Colonic mucosa (tissue), 4 donors: ENCODE measurements around the gene GCNT2. TPM values are rescaled to one million over a fixed set of nuclear protein-coding genes. Genes with fewer than 3 reads are reported as not detected.

Experiments used
- DNase-seq: peaks from one replicate; pipeline ENCODE4 v3.0.0-alpha.2; 2020
- H3K27ac ChIP-seq: fragments of 200-600 bp; one replicate; pipeline ENCODE4 v1.8.0; 2021
- H3K27me3 ChIP-seq: fragments of 200-600 bp; one replicate; pipeline ENCODE4 v1.8.0; 2021
- H3K36me3 ChIP-seq: fragments of 200-600 bp; one replicate; pipeline ENCODE4 v1.8.0; 2021
- H3K4me1 ChIP-seq: fragments of 200-600 bp; one replicate; pipeline ENCODE4 v1.8.0; 2021; ENCODE audit warnings: mild to moderate bottlenecking
- H3K4me3 ChIP-seq: fragments of 200-600 bp; one replicate; pipeline ENCODE4 v1.8.0; 2021
- H3K9ac ChIP-seq, 2 donors: one replicate each; pipeline ENCODE4 v1.7.0; 2013; ENCODE audit warnings: control low read depth in 2 of 2, low read depth in 2 of 2, low read length in 2 of 2
- H3K9me3 ChIP-seq: fragments of 200-600 bp; one replicate; pipeline ENCODE4 v1.8.0; 2021
- intact Hi-C: fragments of 100-400 bp; cut with DNase I; formaldehyde crosslinking; loops from one replicate; pipeline ENCODE4 v1.14.1; 2022
- total RNA-seq, 2 donors: library from RNA; stranded (reverse); fragmentation: NEBNext Ultra II Directional in 1 of 2; extraction: Animal tissue kit (Norgen Biotek cat#: 25700) in 1 of 2; gene quantifications; one replicate each; pipeline ENCODE4 v1.2.1, GENCODE V29; 2021
- TF ChIP-seq, protein P1 (sequence below): fragments of 200-600 bp; IDR thresholded peaks from one replicate; pipeline ENCODE4 v1.8.0; 2022; ENCODE audit warnings: antibody characterized with exemption, mild to moderate bottlenecking
- donor health status: healthy.
- donor health status: DM: no; HTN: no; CAD: no.
- donor health status: DM: no; HTN: no; CAD: no.

Gene GCNT2
- total RNA-seq, 2 donors from 2014 or later, result 9.8 to 9.9 TPM

DNA sequence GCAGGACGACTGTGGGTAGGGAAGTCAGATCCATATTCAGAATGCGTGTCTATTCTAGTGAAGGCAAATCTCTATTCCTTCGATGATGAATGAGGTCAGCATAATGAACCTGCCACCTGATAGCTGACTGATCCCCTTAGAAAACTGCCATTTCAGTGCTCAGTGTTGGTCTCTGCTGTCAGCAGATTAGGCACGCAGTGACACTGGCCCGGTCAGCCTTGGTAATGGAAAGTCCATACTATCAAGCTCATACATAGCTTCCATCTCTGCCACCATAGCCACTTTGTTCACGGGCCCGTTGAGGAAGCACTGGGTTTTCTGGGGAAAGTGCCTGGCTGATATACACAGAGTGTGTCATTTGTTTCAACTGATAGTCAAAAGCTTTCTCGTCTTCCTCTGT, 119.3 kb downstream of the GCNT2 start:
- DNase-seq, result no peak
- TF ChIP-seq, protein P1, sequence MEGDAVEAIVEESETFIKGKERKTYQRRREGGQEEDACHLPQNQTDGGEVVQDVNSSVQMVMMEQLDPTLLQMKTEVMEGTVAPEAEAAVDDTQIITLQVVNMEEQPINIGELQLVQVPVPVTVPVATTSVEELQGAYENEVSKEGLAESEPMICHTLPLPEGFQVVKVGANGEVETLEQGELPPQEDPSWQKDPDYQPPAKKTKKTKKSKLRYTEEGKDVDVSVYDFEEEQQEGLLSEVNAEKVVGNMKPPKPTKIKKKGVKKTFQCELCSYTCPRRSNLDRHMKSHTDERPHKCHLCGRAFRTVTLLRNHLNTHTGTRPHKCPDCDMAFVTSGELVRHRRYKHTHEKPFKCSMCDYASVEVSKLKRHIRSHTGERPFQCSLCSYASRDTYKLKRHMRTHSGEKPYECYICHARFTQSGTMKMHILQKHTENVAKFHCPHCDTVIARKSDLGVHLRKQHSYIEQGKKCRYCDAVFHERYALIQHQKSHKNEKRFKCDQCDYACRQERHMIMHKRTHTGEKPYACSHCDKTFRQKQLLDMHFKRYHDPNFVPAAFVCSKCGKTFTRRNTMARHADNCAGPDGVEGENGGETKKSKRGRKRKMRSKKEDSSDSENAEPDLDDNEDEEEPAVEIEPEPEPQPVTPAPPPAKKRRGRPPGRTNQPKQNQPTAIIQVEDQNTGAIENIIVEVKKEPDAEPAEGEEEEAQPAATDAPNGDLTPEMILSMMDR, result no peak
- no peaks in the 10 kb centered on the region for H3K27me3 ChIP-seq
- no peak overlapping the region for H3K4me3 ChIP-seq
- H3K9ac ChIP-seq, result no peak overlapping the region
- intact Hi-C loops, result no loop called here
- no peak overlapping the region for H3K27ac ChIP-seq
- no peaks in the 10 kb centered on the region for H3K9me3 ChIP-seq
- no peaks in the 10 kb centered on the region for H3K4me1 ChIP-seq
- no peaks in the 10 kb centered on the region for H3K36me3 ChIP-seq

DNA sequence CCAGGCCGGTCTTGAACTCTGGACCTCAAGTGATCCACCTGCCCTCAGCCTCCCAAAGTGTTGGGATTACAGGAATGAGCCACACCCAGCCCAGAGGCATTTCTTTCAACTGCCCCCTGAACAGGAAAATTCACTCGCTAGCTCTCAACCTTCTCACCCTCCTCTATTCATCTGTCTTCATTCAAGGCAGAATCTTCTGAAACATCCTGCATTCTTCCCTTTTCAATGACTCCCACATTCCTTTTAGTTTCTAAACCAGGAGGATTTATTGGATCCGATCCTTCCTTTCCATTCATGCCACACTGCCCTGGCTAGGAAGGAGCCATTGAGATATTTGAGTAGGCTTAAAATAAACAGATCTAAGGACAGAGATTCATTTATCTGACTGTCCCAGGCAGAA, 120.4 kb downstream of the GCNT2 start:
- Histone ChIP-seq H3K9ac (no peak overlapping the region), H3K4me3 (no peak overlapping the region), H3K36me3 (no peaks in the 10 kb centered on the region), H3K4me1 (no peaks in the 10 kb centered on the region), H3K27me3 (no peaks in the 10 kb centered on the region), H3K27ac (no peak overlapping the region), H3K9me3 (no peaks in the 10 kb centered on the region)
- TF ChIP-seq, protein P1, result no peak
- intact Hi-C loops, result no loop called here
- no peak for DNase-seq

DNA sequence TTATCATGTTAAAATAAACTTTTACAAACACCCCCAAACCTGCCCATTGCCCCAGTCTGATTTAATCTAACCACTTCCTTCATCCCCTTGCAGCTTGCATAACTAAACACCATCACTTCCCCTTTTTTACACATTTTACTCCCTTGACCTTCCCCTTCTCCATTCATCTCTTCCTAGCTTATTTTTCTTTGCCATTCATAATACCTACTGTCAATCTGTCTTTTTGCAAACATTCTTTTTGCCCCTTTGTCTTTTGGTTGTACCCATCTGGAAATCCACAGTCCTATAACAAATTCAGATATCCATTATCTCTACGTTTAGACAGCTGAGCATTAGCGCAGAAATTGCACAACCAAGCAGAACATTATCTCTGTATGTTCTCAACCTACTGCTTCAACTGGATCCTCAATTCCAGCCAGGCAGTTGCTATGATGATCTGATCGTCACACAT, 122.1 kb downstream of the GCNT2 start:
- H3K27me3 ChIP-seq, result no peaks in the 10 kb centered on the region
- H3K9ac ChIP-seq, result no peak overlapping the region
- H3K4me1 ChIP-seq, result no peaks in the 10 kb centered on the region
- TF ChIP-seq, protein P1, result no peak
- DNase-seq, result no peak
- H3K9me3 ChIP-seq, result no peaks in the 10 kb centered on the region
- no peak overlapping the region for H3K4me3 ChIP-seq
- no peaks in the 10 kb centered on the region for H3K36me3 ChIP-seq
- intact Hi-C loops, result no loop called here
- no peak overlapping the region for H3K27ac ChIP-seq

GRCh38 chr6:10644225-10644624, 123.1 kb downstream of the GCNT2 start:
- intact Hi-C loops, result no loop called here
- no peaks in the 10 kb centered on the region for H3K4me1 ChIP-seq
- no peak for DNase-seq
- no peak overlapping the region for H3K9ac ChIP-seq
- no peak overlapping the region for H3K27ac ChIP-seq
- no peaks in the 10 kb centered on the region for H3K27me3 ChIP-seq
- H3K4me3 ChIP-seq, result no peak overlapping the region
- TF ChIP-seq, protein P1, result no peak
- H3K9me3 ChIP-seq, result no peaks in the 10 kb centered on the region
- H3K36me3 ChIP-seq, result no peaks in the 10 kb centered on the region

GRCh38 chr6:10655508-10656055, 134.4 kb downstream of the GCNT2 start:
- no peaks in the 10 kb centered on the region for H3K4me1 ChIP-seq
- H3K9me3 ChIP-seq, result no peaks in the 10 kb centered on the region
- TF ChIP-seq, protein P1, result no peak
- no peak for DNase-seq
- no peak overlapping the region for H3K4me3 ChIP-seq
- intact Hi-C loops, result no loop called here
- H3K9ac ChIP-seq, result no peak overlapping the region
- no peaks in the 10 kb centered on the region for H3K27me3 ChIP-seq
- no peak overlapping the region for H3K27ac ChIP-seq
- no peaks in the 10 kb centered on the region for H3K36me3 ChIP-seq
